Thymus (tissue), 2 donors: ENCODE data around the gene STX18. TPM values are rescaled to one million over a fixed set of nuclear protein-coding genes. Genes with fewer than 3 reads are reported as not detected.

Experiments used
- polyA plus RNA-seq: library from polyadenylated mRNA; stranded (reverse); fragments of 200-250 nt; gene quantifications from one replicate; pipeline ENCODE4 v1.2.3, GENCODE V29; 2013
- total RNA-seq: library from RNA; stranded (reverse); fragments of 120-200 nt; gene quantifications from one replicate; pipeline ENCODE4 v1.2.4, GENCODE V29; 2013
- donor health status: healthy.

The STX18 gene
- total and polyA plus RNA-seq, 2 donors = 27.8 to 33.1 TPM

Other genes with a start within 250 kb of the STX18 start
- 2.6 TPM for gene NSG1, start 154.9 kb downstream of the STX18 start, total RNA-seq
- 7.6 TPM for gene NSG1, start 154.9 kb downstream of the STX18 start, polyA plus RNA-seq